SH-SY5Y (cell line): ENCODE results near the gene ZNF81.

Experiments
- GATA2 ChIP-seq: IDR thresholded peaks from 2 replicates; pipeline ENCODE4 v1.6.1; 2011; ENCODE audit warnings: mild to moderate bottlenecking, low read depth, low read length
- GATA3 ChIP-seq: IDR thresholded peaks from 2 replicates; pipeline ENCODE4 v1.6.1; 2011; ENCODE audit warnings: low read depth, mild to moderate bottlenecking, low read length, moderate library complexity

DNA sequence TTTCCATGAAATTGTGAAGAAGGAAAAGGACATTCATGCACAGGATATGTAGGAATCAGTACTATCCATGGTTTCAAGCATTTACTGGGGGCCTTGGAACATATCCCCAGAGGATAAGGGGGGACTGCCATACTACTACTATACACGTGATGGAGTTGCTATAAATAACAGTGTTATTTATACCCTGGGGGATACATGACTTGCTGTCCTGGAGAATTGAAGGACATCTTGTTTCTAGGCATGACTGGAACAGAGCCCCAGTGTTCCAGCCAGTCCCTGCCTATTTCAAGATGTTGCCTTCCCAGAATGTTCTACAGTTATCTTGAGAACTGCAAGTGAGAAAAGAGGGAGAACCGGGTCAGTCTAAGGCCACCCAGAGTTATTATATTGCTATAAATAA is 39.6 kb upstream of the ZNF81 start:
- TF ChIP-seq GATA2 (no peak), GATA3 (no peak)
